Measurements from ENCODE around the gene CNOT9. TPM values are rescaled to one million over a fixed set of nuclear protein-coding genes. Genes with fewer than 3 reads are reported as not detected.
"Not testable (repeated sequence)": the region's sequence is repeated elsewhere in the genome, so short reads cannot be mapped to it uniquely, and the experiment has no call there.

Gene CNOT9
- total RNA-seq, 1 experiment from 2014 or later, result 59.9 TPM

- Histone ChIP-seq H3K27me3 (replicated peaks; ENCODE audit: control insufficient read depth, insufficient read depth, low read length) (no peaks in the 10 kb centered on the region), H3K9me3 (no peaks in the 10 kb centered on the region), H3K4me1 (no peaks in the 10 kb centered on the region), H3K36me3 (ENCODE audit: control insufficient read depth, insufficient read depth, low read length) (peaks cover 1% of the 10 kb centered on the region; the same call in 1 of the 2 replicates), H3K4me3 (ENCODE audit: low read depth, low read length) (no peak overlapping the region)
- H3K4me3 Mint-ChIP-seq (ENCODE audit: unreplicated experiment), result no peak overlapping the region
- H3K4me1 Mint-ChIP-seq (ENCODE audit: low read depth, unreplicated experiment), result no peaks in the 10 kb centered on the region
- no TSS peak for BruUV-seq (replicated peaks)
- no peaks in the 10 kb centered on the region for H3K27me3 Mint-ChIP-seq (ENCODE audit: insufficient read depth, unreplicated experiment)
- ChIA-PET POLR2A (no interaction called here), CTCF (no interaction called here)
- TF ChIP-seq CTCF (IDR thresholded peaks at IDR 0.05; ENCODE audit: insufficient read depth in 1 of 2, low read depth in 1 of 2, low read length in 1 of 2, severe bottlenecking in 1 of 2, unreplicated experiment in 1 of 2), result no peak
- H3K27ac Mint-ChIP-seq (ENCODE audit: unreplicated experiment), result no peak overlapping the region
- intact Hi-C loops (cut with micrococcal nuclease; ENCODE audit: unreplicated experiment), result no loop called here
- H3K9me3 Mint-ChIP-seq (ENCODE audit: unreplicated experiment), result no peaks in the 10 kb centered on the region
- DNase-seq, result no peak
- H3K36me3 Mint-ChIP-seq (ENCODE audit: insufficient read depth, unreplicated experiment), result peaks cover 61% of the 10 kb centered on the region
Measured at GRCh38 chr2:218546012-218546411, 22.6 kb upstream of the CNOT9 start.

GRCh38 chr2:218547511-218547910, 21.1 kb upstream of the CNOT9 start:
- no peak overlapping the region for H3K27ac Mint-ChIP-seq (ENCODE audit: unreplicated experiment)
- ChIA-PET POLR2A (no interaction called here), CTCF (no interaction called here)
- no peaks in the 10 kb centered on the region for H3K27me3 Mint-ChIP-seq (ENCODE audit: insufficient read depth, unreplicated experiment)
- Histone ChIP-seq H3K36me3 (ENCODE audit: control insufficient read depth, insufficient read depth, low read length) (peaks cover 1% of the 10 kb centered on the region; the same call in 1 of the 2 replicates), H3K9me3 (no peaks in the 10 kb centered on the region), H3K4me3 (ENCODE audit: low read depth, low read length) (no peak overlapping the region), H3K4me1 (no peaks in the 10 kb centered on the region), H3K27me3 (replicated peaks; ENCODE audit: control insufficient read depth, insufficient read depth, low read length) (no peaks in the 10 kb centered on the region)
- H3K4me1 Mint-ChIP-seq (ENCODE audit: low read depth, unreplicated experiment), result no peaks in the 10 kb centered on the region
- DNase-seq, result no peak
- intact Hi-C loops (cut with micrococcal nuclease; ENCODE audit: unreplicated experiment), result no loop called here
- peaks cover 65% of the 10 kb centered on the region for H3K36me3 Mint-ChIP-seq (ENCODE audit: insufficient read depth, unreplicated experiment)
- H3K4me3 Mint-ChIP-seq (ENCODE audit: unreplicated experiment), result no peak overlapping the region
- BruUV-seq (replicated peaks), result no TSS peak
- H3K9me3 Mint-ChIP-seq (ENCODE audit: unreplicated experiment), result no peaks in the 10 kb centered on the region
- TF ChIP-seq CTCF (IDR thresholded peaks at IDR 0.05; ENCODE audit: insufficient read depth in 1 of 2, low read depth in 1 of 2, low read length in 1 of 2, severe bottlenecking in 1 of 2, unreplicated experiment in 1 of 2), result no peak

- DNase-seq, result no peak
- CTCF ChIA-PET, result no interaction called here
- H3K4me1 ChIP-seq, result no peaks in the 10 kb centered on the region
- Mint-ChIP-seq H3K4me3 (ENCODE audit: unreplicated experiment) (no peak overlapping the region), H3K27ac (ENCODE audit: unreplicated experiment) (no peak overlapping the region), H3K4me1 (ENCODE audit: low read depth, unreplicated experiment) (no peaks in the 10 kb centered on the region), H3K9me3 (ENCODE audit: unreplicated experiment) (no peaks in the 10 kb centered on the region), H3K27me3 (ENCODE audit: insufficient read depth, unreplicated experiment) (no peaks in the 10 kb centered on the region), H3K36me3 (ENCODE audit: insufficient read depth, unreplicated experiment) (peaks cover 70% of the 10 kb centered on the region)
- H3K4me3 ChIP-seq (ENCODE audit: low read depth, low read length), result no peak overlapping the region
- no TSS peak for BruUV-seq (replicated peaks)
- H3K9me3 ChIP-seq, result no peaks in the 10 kb centered on the region
- intact Hi-C loops (cut with micrococcal nuclease; ENCODE audit: unreplicated experiment), result no loop called here
- POLR2A ChIA-PET, result no interaction called here
- TF ChIP-seq CTCF (IDR thresholded peaks at IDR 0.05; ENCODE audit: insufficient read depth in 1 of 2, low read depth in 1 of 2, low read length in 1 of 2, severe bottlenecking in 1 of 2, unreplicated experiment in 1 of 2), result no peak
- no peaks in the 10 kb centered on the region for H3K36me3 ChIP-seq (ENCODE audit: control insufficient read depth, insufficient read depth, low read length)
- no peaks in the 10 kb centered on the region for H3K27me3 ChIP-seq (replicated peaks; ENCODE audit: control insufficient read depth, insufficient read depth, low read length)
Measured at GRCh38 chr2:218547978-218548377, 20.7 kb upstream of the CNOT9 start.

GRCh38 chr2:218554225-218554624, 14.4 kb upstream of the CNOT9 start:
- intact Hi-C loops (cut with micrococcal nuclease; ENCODE audit: unreplicated experiment); CTCF ChIA-PET; POLR2A ChIA-PET; H3K4me3 Mint-ChIP-seq (ENCODE audit: unreplicated experiment); H3K4me1 Mint-ChIP-seq (ENCODE audit: low read depth, unreplicated experiment); H3K27ac Mint-ChIP-seq (ENCODE audit: unreplicated experiment); H3K9me3 ChIP-seq; H3K27me3 Mint-ChIP-seq (ENCODE audit: insufficient read depth, unreplicated experiment); H3K4me1 ChIP-seq; H3K27me3 ChIP-seq (replicated peaks; ENCODE audit: control insufficient read depth, insufficient read depth, low read length); DNase-seq; H3K9me3 Mint-ChIP-seq (ENCODE audit: unreplicated experiment); H3K36me3 ChIP-seq (ENCODE audit: control insufficient read depth, insufficient read depth, low read length); H3K4me3 ChIP-seq (ENCODE audit: low read depth, low read length); BruUV-seq (replicated peaks): not testable (repeated sequence)
- peaks cover 52% of the 10 kb centered on the region for H3K36me3 Mint-ChIP-seq (ENCODE audit: insufficient read depth, unreplicated experiment)
